ENCODE results near the gene TMEM273. TPM values are rescaled to one million over a fixed set of nuclear protein-coding genes. Genes with fewer than 3 reads are reported as not detected.

The TMEM273 gene
- total RNA-seq, 1 experiment from 2014 or later: not detected

DNA sequence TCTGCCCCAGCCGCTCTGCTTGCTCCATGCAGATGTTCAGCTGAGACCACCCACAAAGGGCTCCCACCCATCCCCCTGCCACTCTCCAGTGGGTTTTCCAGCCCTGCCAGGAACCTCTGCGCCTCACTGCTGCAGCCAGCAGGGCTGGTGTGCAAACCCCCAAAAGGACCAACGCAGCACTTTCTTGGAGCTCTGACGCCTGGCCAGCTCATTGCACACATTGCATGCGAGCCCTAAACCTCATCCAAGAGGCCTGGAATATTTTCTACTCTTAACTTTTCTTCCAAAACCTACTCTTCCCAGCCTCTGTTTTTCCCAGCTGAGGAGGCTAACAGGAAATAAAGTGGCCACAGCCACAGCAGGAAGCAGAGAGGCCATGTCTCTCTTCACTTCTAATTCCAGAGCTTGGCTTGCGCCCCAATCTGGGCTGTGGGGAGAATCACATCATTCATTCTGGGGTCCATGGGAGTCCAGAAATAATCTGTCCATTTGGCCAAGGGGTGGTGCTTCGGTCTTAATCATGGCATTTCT is 49.8 kb downstream of the TMEM273 start:
- DNase-seq: no peak
- no peak overlapping the region for H3K4me3 ChIP-seq (ENCODE audit: insufficient read depth, low read depth, low read length)
- no peaks in the 10 kb centered on the region for H3K27me3 ChIP-seq (ENCODE audit: control insufficient read depth, insufficient read depth, low read length)
- no peaks in the 10 kb centered on the region for H3K36me3 ChIP-seq (replicated peaks; ENCODE audit: control insufficient read depth, insufficient read depth, low read length)

DNA sequence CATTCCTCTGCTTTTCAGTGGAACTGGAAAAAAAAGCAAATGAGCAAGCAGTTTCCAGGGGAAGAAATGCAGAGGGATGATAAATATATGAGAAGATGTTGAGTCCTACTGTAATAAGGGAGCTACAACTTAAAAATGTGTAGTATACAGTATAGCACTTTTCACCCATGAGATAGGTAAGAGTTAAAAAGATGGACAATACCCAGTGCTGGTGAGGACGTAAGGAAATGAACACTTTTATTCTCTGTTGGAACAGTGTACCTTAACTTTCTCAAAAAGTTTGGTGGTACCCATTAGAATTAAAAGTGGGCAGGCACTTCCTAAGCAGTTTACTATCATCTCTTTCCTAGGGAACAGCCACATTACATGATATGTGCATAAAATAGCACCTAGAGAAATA is 51.7 kb downstream of the TMEM273 start:
- no peaks in the 10 kb centered on the region for H3K36me3 ChIP-seq (replicated peaks; ENCODE audit: control insufficient read depth, insufficient read depth, low read length)
- no peaks in the 10 kb centered on the region for H3K27me3 ChIP-seq (ENCODE audit: control insufficient read depth, insufficient read depth, low read length)
- no peak overlapping the region for H3K4me3 ChIP-seq (ENCODE audit: insufficient read depth, low read depth, low read length)
- no peak for DNase-seq

DNA sequence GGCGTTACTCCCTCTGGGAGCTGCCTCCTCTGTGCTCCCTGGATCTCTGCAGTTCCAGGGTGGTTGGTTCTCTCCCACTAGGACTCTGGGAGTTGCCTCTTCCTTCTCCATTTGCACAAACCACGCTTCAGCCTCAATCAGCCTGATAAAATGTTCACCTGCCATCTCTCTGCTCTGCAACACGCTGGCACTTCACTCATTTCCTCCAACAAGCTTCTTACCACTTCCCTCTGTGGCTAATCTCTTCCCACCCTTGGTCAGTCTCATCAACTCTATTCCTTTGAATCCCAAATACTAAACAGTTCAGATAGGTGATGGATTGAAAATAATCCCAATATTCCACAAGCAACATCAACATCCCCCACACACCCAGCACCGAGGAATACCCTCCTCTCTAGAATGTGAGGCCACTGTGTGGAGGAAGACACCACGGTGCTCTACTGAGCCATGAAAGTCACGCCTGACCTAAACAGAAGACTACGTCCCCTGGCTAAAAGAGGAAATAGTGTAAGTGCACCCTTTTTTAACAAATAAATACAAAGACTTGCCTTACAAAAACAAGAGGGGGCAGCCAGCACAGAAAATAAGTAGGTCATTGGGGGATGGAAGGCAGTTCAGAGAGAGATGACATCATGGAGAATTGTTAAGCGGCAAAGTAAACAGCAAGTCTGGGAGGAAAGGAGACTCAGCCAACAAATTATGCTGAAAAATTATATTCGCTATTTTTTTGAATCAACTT is 52.4 kb downstream of the TMEM273 start:
- DNase-seq: no peak
- Histone ChIP-seq H3K4me3 (ENCODE audit: insufficient read depth, low read depth, low read length) (no peak overlapping the region), H3K36me3 (replicated peaks; ENCODE audit: control insufficient read depth, insufficient read depth, low read length) (no peaks in the 10 kb centered on the region), H3K27me3 (ENCODE audit: control insufficient read depth, insufficient read depth, low read length) (no peaks in the 10 kb centered on the region)

DNA sequence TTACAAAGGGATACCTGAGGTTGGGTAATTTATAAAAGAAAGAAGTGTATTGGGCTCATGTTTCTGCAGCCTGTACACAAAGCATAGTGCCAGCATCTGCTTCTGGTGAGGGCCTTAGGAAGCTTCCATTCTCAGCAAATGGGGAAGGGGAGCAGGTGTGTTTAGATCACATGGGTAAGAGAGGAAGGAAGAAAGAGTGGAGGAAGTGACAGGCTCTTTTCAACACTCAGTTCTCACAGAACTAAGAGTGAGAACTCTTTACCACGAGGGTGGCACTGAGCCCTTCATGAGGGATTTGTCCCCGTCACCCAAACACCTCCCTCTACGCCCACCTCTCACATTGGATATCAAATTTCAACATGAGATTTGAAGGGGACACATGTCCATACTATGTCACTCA is 53.9 kb downstream of the TMEM273 start:
- DNase-seq: no peak
- no peaks in the 10 kb centered on the region for H3K36me3 ChIP-seq (replicated peaks; ENCODE audit: control insufficient read depth, insufficient read depth, low read length)
- H3K4me3 ChIP-seq (ENCODE audit: insufficient read depth, low read depth, low read length): no peak overlapping the region
- no peaks in the 10 kb centered on the region for H3K27me3 ChIP-seq (ENCODE audit: control insufficient read depth, insufficient read depth, low read length)

DNA sequence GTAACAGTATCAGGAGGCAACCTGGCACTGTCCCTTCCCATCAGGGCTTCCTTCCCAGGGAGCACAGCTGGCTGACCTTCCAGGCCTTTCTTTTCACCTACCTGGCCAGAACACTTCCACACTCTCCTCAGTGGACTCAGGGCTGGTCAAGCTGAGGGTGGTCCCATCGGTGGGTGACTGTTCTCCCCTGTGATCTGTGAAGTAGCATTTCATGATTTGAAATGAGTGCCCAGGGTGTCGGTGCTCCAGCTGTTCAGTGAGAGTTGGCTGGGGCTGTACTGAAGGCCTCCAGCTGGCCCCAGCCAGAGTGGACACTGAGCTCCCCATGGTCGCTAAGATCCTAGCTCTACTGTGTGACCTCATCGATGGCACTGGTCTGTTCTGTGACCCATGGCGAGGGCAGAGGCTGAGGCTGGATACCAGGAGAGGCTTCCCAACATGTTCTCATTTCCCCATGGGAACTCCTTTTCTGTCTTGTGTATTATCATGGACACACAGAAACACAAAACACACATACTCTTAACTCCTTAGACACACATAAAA is 54.4 kb downstream of the TMEM273 start, which contains the start of gene FAM170B:
Gene FAM170B, minus strand, starts transcription at position 316 of the 543 bp plus-strand sequence. Its CDS starts 103 bp downstream, at position 213.
- Histone ChIP-seq H3K4me3 (ENCODE audit: insufficient read depth, low read depth, low read length) (no peak within 1 kb of the TSS), H3K36me3 (replicated peaks; ENCODE audit: control insufficient read depth, insufficient read depth, low read length) (no peaks in the 10 kb centered on the region), H3K27me3 (ENCODE audit: control insufficient read depth, insufficient read depth, low read length) (no peaks in the 10 kb centered on the region)
- no peak for DNase-seq

DNA sequence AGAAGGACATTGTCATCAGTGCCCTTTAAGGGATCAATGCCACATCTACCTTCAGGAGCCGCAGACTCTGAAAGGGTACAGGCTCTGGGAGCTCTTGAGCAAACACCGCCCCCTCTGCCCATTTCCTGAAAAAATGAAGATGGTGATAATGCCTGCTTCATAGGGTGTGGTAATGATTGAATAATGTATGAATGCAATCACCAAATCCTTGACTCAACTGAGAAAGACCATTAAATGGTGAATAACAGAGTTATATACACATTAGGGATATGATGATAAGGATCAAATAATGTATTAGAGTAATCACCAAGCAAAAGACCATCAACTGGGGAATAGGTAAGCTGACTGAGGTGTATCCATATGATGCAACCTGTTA is 55.8 kb downstream of the TMEM273 start:
- no peak for DNase-seq
- H3K27me3 ChIP-seq (ENCODE audit: control insufficient read depth, insufficient read depth, low read length): no peaks in the 10 kb centered on the region
- H3K4me3 ChIP-seq (ENCODE audit: insufficient read depth, low read depth, low read length): no peak overlapping the region
- H3K36me3 ChIP-seq (replicated peaks; ENCODE audit: control insufficient read depth, insufficient read depth, low read length): no peaks in the 10 kb centered on the region

DNA sequence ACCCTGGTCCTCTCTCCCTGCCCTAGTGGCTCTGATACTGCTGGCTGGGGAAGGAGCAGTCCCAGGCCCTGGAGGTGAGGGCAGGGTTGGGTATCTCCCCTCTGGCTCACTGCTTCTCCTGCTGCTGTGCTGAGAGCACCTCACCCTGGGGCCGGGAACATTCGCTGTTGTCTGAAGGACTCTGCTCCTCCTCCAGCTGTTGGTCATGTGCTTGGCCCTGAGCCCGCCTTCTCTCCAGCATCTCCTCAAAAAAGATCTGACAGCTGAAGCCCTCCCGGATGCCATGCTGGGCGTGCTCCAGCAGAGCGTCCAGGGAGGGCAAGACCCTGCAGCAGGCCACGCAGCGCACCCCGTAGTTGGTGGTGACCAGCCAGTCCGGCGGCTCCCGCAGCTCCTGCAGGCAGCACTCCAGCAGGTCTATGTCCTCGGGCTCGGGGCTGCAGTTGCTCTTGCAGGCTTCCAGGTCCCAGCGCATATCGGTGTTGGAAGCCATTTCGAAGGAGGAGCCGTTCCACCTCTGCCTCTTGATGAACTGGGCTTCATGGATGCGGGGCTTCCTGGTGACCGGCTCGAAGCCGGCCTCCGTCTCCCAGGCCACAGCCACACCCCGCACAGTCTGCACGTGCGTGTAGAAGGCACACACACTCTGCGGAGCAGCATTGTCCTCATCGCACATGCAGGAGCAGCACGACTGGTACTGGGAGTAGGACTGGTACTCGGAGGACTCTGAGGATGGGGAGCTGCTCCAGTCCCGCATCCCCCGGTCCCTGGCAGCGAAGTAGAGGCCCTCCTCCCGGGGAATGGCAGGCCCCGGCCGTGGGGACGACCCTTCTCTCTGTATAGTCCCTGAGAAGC is 56.5 kb downstream of the TMEM273 start:
- no peak for DNase-seq
- no peak overlapping the region for H3K4me3 ChIP-seq (ENCODE audit: insufficient read depth, low read depth, low read length)

DNA sequence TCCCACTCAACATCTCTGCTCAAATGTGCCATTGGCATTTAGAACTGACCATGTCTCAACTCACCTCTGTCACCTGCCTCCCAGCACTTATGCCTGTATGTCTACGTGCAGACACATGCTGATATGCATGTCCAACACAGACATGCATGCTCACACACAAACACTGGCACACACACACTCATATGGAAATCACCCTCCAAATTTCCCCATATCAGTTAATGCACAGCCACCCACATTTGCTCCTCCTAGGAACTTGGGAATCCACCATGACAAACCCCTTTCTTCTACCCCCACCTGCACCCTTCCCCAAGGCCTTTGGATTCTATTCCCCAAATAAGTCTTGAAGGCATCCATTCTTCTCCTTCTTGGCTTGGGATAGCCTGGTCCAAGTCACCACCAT is 58.8 kb downstream of the TMEM273 start:
- Histone ChIP-seq H3K4me3 (ENCODE audit: insufficient read depth, low read depth, low read length) (no peak overlapping the region), H3K27me3 (ENCODE audit: control insufficient read depth, insufficient read depth, low read length) (no peaks in the 10 kb centered on the region), H3K36me3 (replicated peaks; ENCODE audit: control insufficient read depth, insufficient read depth, low read length) (no peaks in the 10 kb centered on the region)
- no peak for DNase-seq

More for the DNA sequence above, 56.5 kb downstream of the TMEM273 start:
- Histone ChIP-seq H3K36me3 (replicated peaks; ENCODE audit: control insufficient read depth, insufficient read depth, low read length) (no peaks in the 10 kb centered on the region), H3K27me3 (ENCODE audit: control insufficient read depth, insufficient read depth, low read length) (no peaks in the 10 kb centered on the region)

DNA sequence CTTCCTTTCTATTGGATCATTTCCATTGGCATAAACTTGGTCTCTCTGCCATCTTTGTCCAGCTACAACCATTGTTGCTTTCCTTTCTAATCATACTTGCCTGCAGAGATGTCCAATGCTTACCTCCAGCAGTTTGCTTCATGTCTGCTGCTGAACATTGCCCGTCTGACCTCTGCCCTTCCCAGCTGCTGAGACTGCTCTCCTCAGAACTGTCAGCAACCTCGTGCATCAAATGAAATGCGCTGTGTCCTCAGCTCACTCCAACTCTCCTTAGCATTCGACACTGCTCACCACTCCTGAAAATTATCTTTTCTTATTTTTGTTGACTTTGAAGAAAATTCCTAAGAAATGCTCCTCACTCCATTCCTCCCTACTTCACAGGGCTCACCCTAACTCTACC is 59.3 kb downstream of the TMEM273 start:
- no peak for DNase-seq
- Histone ChIP-seq H3K36me3 (replicated peaks; ENCODE audit: control insufficient read depth, insufficient read depth, low read length) (no peaks in the 10 kb centered on the region), H3K27me3 (ENCODE audit: control insufficient read depth, insufficient read depth, low read length) (no peaks in the 10 kb centered on the region), H3K4me3 (ENCODE audit: insufficient read depth, low read depth, low read length) (no peak overlapping the region)

DNA sequence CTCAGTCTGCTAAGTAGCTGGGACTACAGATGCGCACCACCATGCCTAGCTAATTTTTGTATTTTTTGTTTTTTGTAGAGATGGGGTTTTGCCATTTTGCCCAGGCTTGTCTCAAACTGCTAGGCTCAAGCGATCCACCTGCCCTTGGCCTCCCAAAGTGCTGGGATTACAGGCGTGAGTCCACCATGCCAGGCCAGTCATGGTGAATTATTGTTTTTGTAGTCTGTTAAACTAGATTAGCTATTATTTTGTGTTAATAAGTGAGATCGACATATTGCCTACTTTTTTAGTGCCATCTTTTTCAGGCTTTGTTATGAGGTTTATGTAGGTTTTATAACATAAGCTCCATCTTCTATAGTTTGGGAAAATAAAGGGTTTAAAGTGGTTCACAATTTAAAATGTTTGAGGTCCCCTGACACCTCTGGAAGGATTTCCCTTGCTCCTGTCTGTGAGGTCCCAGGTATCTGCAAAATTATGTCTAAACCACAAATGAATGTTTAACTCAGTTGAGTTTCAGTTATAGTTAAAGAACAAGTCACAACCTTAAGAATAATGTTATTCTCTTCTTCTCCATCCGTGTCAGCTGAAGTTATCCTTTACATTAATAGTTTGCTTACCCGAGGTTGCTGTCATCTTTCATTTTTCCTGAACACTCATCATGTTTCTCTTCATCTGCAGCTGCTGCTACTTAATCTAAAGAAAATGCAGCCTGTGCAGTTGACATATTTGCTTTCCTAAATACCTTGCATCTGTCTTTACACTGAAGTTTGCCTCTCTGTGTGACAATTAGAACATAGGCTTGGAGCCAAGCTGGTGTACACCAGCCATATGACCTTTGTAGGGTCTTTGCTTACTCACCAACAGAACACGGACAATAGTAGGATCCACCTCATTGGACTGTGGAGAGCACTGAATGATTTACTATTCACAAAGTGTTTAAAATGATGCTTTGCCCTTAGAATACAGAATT is 63.9 kb downstream of the TMEM273 start:
- DNase-seq: no peak
- no peaks in the 10 kb centered on the region for H3K36me3 ChIP-seq (replicated peaks; ENCODE audit: control insufficient read depth, insufficient read depth, low read length)
- H3K4me3 ChIP-seq (ENCODE audit: insufficient read depth, low read depth, low read length): no peak overlapping the region
- H3K27me3 ChIP-seq (ENCODE audit: control insufficient read depth, insufficient read depth, low read length): no peaks in the 10 kb centered on the region

DNA sequence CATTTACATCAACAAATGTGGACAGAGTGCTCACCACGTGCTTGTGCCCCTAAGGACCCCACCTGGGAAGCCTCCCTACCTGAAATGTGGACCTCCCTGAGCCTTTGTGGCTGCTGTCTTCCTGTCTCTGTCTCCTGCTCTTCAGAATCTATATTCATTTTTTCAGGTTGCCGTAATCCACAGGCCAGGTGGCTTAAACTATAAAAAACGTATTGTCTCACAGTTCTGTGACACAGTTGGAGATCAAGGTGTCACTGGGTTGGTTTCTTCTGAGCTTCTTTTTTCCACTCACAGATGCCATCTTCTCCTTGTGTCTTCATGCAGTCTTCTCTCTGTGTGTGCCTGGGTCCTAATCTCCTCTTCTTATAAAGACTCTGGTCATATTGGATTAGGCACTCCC is 67.3 kb downstream of the TMEM273 start:
- Histone ChIP-seq H3K36me3 (replicated peaks; ENCODE audit: control insufficient read depth, insufficient read depth, low read length) (no peaks in the 10 kb centered on the region), H3K4me3 (ENCODE audit: insufficient read depth, low read depth, low read length) (no peak overlapping the region), H3K27me3 (ENCODE audit: control insufficient read depth, insufficient read depth, low read length) (no peaks in the 10 kb centered on the region)
- no peak for DNase-seq

DNA sequence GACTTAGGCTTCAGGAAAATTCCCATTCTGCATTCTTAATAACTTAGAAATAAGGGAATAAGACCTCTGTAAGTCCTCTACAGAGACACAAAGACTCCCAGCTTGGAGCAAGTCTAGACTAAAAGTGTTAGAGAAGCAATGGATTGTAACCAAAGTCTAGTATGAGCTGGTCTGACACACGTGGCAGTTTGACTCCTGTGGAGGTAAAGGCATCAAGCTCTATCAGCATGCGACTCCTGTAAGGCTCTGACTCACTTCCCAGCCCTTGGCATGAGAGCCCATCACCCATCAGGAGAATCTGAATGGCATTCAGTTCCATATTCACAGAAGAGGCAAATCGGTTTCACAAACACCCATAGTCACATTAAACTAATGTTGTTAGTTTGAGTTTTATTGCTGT is 68.4 kb downstream of the TMEM273 start:
- no peak for DNase-seq

DNA sequence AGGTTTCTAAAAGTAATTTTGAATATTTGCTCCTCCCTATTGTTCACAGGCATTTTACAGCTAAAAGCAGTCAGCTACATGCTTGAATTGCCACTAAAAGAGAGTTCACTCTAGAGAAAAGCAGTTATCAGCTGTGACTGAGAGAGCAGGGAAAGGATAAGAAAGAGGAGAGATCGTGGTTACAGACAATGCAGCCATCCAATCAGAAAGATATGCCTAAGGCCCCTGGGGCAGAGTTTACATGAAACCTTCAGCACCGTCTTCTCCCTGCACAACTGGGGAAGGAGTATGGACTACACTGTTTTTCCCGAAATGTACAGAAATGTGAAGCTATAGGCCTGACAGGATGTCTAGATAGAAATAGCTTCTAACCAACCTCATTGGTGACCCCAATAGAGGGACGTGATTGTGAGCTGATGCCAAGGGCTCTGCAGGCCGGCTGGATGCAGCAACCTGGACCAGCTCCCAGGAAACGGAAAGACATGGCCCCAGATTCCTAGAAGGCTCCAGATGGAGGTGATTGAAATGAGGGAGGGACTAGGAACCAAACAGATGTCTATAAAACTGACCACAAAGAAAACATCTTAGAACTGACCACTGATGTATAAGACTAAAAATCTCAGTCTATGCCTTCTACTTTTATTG is 69.6 kb downstream of the TMEM273 start:
- peaks cover 13% of the 10 kb centered on the region for H3K27me3 ChIP-seq (ENCODE audit: control insufficient read depth, insufficient read depth, low read length)
- no peak overlapping the region for H3K4me3 ChIP-seq (ENCODE audit: insufficient read depth, low read depth, low read length)
- DNase-seq: no peak
- no peaks in the 10 kb centered on the region for H3K36me3 ChIP-seq (replicated peaks; ENCODE audit: control insufficient read depth, insufficient read depth, low read length)

More for the DNA sequence above, 68.4 kb downstream of the TMEM273 start:
- peaks cover 6% of the 10 kb centered on the region; the same call in 1 of the 2 replicates for H3K27me3 ChIP-seq (ENCODE audit: control insufficient read depth, insufficient read depth, low read length)
- H3K36me3 ChIP-seq (replicated peaks; ENCODE audit: control insufficient read depth, insufficient read depth, low read length): no peaks in the 10 kb centered on the region
- no peak overlapping the region for H3K4me3 ChIP-seq (ENCODE audit: insufficient read depth, low read depth, low read length)
